Hematopoietic multipotent progenitor cell treated with erythropoietin and hydrocortisone succinate and interleukin-3 and kit ligand, for 6 days (in vitro differentiated cells): ENCODE measurements around the gene CD55.

Source experiments
- DNase-seq: peaks from one replicate; pipeline ENCODE4 v3.0.0-alpha.2; 2015

The CD55 gene, protein sequence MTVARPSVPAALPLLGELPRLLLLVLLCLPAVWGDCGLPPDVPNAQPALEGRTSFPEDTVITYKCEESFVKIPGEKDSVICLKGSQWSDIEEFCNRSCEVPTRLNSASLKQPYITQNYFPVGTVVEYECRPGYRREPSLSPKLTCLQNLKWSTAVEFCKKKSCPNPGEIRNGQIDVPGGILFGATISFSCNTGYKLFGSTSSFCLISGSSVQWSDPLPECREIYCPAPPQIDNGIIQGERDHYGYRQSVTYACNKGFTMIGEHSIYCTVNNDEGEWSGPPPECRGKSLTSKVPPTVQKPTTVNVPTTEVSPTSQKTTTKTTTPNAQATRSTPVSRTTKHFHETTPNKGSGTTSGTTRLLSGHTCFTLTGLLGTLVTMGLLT

DNA sequence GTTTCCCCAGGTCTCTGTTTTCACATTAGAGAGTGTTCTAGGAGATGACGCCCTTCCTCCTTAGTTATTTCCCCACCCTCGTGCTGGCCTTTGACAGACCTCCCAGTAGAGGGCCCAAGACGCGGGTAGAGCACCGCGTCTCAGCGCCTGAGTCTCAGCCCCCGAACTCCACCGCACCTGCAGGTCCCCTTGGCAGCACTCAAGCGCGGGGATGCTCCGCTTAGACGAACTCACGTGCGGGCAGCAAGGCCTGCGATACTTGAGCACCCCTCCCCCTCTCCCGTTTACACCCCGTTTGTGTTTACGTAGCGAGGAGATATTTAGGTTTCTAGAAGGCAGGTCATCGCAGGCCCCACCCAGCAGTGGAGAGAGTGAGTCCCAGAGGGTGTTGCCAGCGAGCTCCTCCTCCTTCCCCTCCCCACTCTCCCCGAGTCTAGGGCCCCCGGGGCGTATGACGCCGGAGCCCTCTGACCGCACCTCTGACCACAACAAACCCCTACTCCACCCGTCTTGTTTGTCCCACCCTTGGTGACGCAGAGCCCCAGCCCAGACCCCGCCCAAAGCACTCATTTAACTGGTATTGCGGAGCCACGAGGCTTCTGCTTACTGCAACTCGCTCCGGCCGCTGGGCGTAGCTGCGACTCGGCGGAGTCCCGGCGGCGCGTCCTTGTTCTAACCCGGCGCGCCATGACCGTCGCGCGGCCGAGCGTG, at the start of gene CD55:
Gene CD55 (plus strand): TSS at position 600 of the 711 bp plus-strand sequence. CDS start 88 bp downstream, at position 688.
- DNase-seq: peak; percentile 99

GRCh38 chr1:207274882-207275281, 46.6 kb upstream of the CD55 start:
- no peak for DNase-seq

GRCh38 chr1:207276465-207276864, 45.0 kb upstream of the CD55 start:
- DNase-seq: no peak

GRCh38 chr1:207277241-207277640, 44.2 kb upstream of the CD55 start:
- no peak for DNase-seq

DNA sequence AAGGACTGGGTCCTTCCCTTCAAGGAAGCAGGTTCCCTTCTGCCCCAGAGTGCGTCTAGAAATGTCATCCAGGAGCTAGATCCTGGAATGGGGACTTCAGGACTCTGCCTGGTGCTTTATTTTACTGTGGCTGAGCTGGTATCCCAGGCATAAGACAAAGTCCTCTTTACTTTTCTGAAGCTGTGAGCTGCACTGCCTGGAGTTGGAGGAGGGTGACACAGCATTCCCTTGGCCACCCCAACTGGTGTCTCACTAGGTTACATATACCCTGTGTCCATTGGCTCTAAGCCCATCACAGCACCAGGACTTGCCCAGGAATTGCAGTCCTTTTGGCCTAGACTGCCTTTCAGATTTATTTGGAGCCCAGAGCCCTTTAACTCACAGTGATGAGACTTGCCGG, 41.8 kb upstream of the CD55 start:
- DNase-seq: no peak

DNA sequence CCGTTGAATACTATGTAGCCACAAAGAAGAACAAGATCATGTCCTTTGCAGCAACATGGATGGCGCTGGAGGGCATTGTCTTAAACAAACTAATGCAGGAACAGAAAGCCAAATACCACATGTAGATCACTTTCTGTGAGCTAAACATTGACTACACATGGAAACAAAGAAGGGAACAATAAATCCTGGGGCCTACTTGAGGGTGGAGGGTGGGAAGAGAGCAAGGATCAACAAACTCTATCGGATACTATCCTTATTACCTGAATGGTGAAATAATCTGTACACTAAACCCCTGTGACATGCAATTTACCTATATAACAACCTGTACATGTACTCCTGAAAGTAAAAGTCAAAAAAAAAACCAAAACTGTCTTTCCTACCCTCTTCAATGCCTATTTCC, 40.8 kb upstream of the CD55 start:
- no peak for DNase-seq

DNA sequence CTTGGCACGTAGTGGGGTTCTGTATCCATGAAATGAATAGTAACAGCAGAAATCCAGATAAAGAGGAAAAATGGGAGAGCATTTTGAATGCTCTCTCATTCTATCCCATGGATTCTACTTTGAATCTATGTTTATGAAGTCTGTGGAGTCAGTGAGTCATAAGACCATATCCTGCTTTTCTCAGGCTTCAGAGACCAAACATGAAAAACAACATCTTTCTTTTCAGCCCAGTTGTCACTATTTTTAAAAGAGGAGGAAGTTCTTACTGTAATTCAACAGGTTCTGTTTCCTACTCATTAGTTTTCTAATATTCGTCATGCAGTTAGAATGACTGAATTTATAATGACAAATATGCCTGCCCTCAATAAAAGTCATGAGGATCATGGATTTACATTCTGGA, 39.4 kb upstream of the CD55 start:
- DNase-seq: no peak

GRCh38 chr1:207282496-207283380, 38.7 kb upstream of the CD55 start:
- DNase-seq: no peak

DNA sequence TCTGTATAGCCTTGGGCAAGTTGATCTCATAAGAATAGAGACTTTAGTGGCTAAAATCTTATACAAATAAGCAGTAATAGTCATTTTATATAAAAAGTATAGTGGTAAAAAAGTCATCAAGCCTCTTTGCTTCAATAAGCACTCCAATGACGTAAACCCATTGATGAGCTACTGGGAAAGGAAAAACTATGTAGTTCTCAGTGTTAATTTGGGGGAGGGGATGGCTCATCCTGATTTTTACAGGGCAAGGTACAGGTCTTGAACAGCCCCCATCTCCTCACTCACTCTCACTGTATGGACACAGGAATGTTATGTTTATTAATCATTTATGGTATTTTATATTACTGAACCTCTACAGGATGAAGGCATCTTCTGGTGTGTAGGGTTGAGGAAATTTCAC, 38.1 kb upstream of the CD55 start:
- DNase-seq: no peak

- DNase-seq: no peak
Observed at GRCh38 chr1:207284209-207284897, 37.1 kb upstream of the CD55 start.

DNA sequence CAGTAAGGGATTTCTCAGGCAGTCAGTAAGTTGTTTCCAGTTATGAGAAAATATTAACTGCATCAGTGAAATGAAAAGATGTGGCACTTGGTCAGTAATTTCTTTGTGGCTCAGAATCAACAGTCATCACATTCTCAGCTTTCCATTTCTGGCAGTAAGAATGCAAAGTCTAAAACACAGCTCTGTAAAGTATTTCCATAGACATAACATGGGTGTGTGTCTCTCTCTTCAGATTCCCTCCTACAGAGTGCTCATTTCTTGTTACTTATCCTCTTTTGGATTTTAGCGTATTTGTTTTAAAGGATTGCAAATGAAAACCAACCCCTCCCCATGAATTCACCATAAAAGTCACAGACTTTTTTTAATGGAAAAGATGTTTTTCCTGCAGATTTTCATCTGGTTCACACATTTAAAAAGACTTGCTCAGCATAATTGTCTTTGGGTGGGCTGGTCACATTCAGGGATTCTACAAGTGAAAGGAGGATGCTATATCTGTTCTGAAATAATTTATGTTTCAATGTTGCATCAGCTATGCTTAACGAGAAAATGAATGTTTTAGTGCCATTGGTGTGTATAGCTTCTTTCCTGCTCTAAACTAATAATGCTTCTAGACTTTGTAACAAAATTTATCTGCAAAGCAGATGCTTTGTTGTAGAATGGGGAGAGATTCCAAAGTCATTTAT, 34.6 kb upstream of the CD55 start:
- DNase-seq: no peak

DNA sequence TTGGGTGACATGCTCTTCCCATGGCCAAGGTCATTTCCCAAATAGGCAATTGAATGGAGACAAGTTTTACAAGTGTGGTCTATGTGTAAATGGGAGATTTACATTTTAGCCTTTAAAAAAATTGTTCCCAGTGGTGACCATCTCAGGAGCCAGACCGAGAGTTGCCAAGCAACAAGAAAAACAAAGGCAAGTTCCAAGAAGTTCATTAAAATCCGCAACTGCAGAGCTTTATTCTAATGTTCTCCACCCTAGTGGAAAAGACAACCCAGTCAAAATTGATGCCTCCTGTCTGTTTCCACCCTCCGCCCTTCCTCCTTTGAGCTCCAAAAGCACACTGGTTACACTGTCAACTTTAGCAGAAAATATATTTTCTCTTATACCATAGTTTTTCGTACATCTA, 33.2 kb upstream of the CD55 start:
- DNase-seq: no peak

DNA sequence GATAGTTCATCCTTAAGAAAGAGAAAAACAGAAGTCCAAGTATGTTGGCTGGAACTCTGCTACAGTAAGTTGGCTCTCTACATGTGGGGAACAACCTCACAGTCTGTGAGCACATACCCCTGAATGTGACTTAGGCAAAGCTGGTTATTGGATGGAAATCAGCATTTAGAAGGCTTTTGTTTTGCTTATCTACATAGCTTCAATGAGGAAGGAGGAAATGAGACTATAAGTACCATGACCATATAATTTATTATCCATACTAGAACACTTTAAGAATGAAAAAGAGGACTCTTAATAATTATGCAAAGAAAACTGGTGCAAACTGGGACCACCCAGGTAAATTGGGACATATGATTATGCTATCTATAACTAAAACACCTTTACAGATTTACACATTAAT, 31.7 kb upstream of the CD55 start:
- DNase-seq: no peak

DNA sequence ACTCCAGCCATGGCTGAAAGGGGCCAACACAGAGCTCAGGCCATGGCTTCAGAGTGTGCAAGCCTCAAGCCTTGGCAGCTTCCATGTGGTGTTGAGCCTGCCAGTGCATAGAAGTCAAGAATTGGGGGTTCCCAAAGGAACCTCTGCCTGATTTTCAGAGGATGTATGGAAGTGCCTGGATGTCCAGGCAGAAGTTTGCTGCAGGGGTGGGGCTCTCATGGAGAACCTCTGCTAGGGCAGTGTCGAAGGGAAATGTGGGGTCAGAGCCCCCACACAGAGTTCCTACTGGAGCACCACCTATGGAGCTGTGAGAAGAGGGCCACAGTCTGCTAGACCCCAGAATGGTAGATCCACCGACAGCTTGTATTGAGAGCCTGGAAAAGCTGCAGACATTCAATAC, 29.8 kb upstream of the CD55 start:
- DNase-seq: no peak

DNA sequence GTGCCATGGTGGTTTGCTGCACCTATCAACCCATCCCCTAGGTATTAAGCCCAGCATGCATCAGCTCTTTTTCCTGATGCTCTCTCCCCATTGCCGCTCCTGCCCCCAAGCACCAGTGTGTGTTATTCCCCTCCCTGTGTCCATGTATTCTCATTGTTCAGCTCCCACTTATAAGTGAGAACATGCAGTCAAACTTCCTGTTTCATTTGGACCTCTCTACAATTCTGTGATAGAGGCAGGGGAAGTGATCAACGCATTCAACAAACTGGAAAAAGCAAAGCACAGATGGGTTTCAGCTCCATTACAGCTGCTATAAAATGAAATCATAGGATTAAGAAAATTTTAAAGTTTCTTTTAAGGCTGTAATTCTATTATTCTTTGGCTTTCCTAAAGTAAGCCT, 23.3 kb upstream of the CD55 start:
- DNase-seq: no peak

GRCh38 chr1:207298636-207299398, 22.7 kb upstream of the CD55 start:
- DNase-seq: no peak

DNA sequence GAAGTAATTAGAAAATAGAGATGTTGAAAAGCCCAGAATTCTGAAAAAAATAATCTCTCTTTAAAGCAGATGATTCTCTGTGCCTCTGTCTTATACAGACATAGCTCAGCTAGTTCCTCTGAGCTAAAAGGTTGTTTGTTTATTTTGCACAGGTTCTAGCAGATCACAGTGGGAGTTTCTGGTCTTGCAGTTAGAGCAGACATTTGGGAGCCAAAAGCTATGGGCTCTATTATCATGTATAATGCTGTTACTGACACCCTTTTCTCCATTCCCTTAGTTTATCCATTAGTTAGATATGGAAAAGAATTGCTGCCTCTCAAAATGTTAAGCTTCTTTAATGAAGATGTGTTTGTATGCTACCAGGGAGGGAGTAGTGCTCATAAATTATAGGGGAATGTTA, 20.5 kb upstream of the CD55 start:
- no peak for DNase-seq

DNA sequence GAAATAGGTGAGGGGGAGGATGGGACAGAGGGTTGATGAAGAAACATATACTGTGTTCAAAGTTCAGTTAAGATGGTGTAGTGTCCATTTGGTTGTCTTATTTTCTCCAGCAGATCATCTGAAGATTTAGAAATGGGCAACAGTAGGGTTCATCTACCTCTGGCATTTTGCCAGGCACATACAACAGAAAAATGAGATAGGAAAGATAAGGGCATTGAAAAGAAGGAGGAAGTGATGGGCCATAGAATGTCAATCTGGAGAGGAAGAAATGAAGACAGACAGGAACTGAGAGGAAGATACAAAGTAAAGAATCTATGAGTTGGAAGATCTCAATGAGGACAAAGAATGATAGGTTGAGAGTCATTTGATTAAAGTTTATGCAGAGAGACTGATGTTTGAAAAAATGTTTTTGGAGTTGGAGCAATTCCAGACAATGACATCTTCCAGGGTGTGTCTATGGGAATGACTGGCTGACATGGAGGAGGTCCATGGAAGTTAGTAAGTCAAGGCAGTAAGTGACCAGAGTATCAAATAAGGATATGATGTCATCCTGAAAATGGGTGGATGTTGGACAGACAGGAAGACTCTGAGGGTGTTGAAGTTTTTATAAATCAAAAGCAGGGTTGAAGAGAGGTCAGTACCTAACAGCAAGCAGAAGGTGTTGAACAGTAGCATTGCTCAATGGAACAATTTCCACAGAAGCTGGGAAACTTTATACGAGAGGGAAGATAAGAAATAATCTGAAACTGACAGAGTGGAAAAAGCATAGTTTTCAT, 18.7 kb upstream of the CD55 start:
- DNase-seq: no peak

- DNase-seq: no peak
Observed at GRCh38 chr1:207304710-207305488, 16.6 kb upstream of the CD55 start.

- DNase-seq: no peak
Observed at GRCh38 chr1:207305489-207305873, 16.0 kb upstream of the CD55 start.
